ENCODE results near the gene GNAI1. TPM values are rescaled to one million over a fixed set of nuclear protein-coding genes. Genes with fewer than 3 reads are reported as not detected.

GNAI1 gene
- total RNA-seq, 1 donor = 0.73 TPM

DNA sequence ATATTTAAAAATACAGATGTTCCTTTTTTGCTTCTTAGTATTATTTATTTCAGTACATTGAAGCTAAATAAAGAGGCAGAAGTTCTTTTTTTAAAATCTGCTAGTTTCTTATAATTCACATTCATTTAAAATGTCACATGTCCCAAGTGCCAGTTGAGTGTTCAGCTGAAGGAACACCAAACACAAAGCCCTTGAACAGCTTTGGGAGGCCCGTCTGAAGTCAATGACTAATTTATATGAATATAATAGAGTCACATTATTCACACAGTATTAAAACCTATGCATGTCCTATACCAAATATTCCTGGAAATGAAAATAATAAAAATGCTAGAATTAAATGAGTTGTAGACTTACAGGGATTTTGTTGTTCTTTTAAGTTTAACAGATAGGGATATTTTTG lies 70.3 kb downstream of the GNAI1 start:
- Histone ChIP-seq H3K4me3 (ENCODE audit: low read length) (no peak overlapping the region), H3K9me3 (ENCODE audit: low read depth, low read length) (no peaks in the 10 kb centered on the region), H3K27me3 (ENCODE audit: insufficient read depth, low read length) (no peaks in the 10 kb centered on the region), H3K4me1 (ENCODE audit: insufficient read depth, low read length) (no peaks in the 10 kb centered on the region)

DNA sequence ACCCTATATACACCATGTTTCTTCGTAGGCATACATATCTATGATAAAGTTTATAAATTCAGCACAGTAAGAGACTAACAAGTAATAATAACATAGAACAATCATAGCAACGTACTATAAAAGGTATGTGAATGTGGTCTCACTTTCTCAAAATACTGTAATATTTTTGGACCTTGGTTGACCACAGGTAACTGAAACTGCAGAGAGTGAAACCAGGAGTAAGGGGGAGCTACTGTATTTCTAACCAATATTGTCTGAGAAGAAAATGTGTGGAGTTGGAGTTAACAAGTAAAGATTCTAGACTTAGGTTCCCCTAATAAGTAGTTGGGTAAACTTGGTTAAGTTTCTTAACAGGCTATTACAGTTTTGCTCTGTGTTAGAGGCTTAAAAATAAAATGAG lies 72.1 kb downstream of the GNAI1 start:
- no peak overlapping the region for H3K4me3 ChIP-seq (ENCODE audit: low read length)
- H3K9me3 ChIP-seq (ENCODE audit: low read depth, low read length) = no peaks in the 10 kb centered on the region
- H3K27me3 ChIP-seq (ENCODE audit: insufficient read depth, low read length) = no peaks in the 10 kb centered on the region
- H3K4me1 ChIP-seq (ENCODE audit: insufficient read depth, low read length) = no peaks in the 10 kb centered on the region

DNA sequence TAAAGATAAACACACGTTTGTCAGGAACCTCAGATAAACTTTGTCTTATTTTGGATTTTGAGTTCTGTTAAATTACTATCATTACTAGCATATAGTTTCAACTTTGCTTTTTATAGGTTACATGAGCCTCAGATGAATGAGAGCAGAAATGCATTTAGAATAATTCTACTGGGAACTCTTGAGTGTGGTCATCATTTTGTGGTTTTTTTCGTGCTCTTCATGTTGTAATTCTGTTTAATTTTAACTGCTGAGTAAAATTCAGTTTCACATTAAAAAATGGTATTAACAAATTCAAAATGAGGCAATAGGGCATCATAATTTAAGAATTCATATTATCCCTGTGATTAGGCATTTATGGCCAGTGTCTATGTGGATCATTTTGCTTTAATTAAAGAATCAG lies 72.9 kb downstream of the GNAI1 start:
- Histone ChIP-seq H3K4me1 (ENCODE audit: insufficient read depth, low read length) (no peaks in the 10 kb centered on the region), H3K9me3 (ENCODE audit: low read depth, low read length) (no peaks in the 10 kb centered on the region), H3K27me3 (ENCODE audit: insufficient read depth, low read length) (no peaks in the 10 kb centered on the region), H3K4me3 (ENCODE audit: low read length) (no peak overlapping the region)

DNA sequence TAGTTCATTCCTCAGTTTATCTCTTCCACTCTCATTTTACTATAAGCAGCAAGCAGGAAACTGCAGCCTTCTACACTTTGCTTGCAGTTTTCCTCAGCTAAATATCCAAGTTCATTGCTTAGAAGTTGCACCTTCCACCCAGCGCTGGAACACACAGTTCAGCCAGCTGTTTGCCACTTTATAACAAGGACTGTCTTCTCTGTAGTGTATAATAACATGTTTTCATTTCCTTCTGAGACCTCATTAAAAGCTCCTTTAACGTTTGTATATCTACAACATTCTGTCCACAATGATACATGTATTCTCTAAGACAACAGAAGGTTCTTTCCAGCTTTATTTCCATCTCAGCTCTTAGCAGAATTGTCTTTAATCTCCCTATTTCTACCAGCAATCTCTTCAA lies 74.1 kb downstream of the GNAI1 start:
- Histone ChIP-seq H3K9me3 (ENCODE audit: low read depth, low read length) (no peaks in the 10 kb centered on the region), H3K4me3 (ENCODE audit: low read length) (no peak overlapping the region), H3K4me1 (ENCODE audit: insufficient read depth, low read length) (no peaks in the 10 kb centered on the region), H3K27me3 (ENCODE audit: insufficient read depth, low read length) (no peaks in the 10 kb centered on the region)

DNA sequence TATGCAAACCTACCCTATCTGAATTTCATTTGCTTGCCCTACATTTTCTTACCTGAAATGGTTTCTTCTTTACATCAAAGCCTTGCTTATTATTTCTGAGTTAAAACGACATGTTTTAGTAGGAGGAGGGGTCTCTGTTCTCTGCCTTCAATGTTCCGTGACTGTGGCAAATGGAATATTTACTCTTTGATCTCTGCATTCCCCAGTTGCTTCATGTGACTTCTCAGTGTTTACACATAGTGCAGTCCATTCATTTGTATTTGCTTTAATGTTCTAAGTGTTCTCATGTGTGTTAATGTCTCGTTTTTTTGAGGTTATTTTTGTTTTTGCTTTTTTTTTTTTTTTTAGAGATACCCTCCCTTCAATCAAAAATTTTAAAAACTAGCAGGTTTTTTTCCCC lies 75.8 kb downstream of the GNAI1 start:
- no peaks in the 10 kb centered on the region for H3K27me3 ChIP-seq (ENCODE audit: insufficient read depth, low read length)
- no peaks in the 10 kb centered on the region for H3K9me3 ChIP-seq (ENCODE audit: low read depth, low read length)
- H3K4me1 ChIP-seq (ENCODE audit: insufficient read depth, low read length) = no peaks in the 10 kb centered on the region
- no peak overlapping the region for H3K4me3 ChIP-seq (ENCODE audit: low read length)

DNA sequence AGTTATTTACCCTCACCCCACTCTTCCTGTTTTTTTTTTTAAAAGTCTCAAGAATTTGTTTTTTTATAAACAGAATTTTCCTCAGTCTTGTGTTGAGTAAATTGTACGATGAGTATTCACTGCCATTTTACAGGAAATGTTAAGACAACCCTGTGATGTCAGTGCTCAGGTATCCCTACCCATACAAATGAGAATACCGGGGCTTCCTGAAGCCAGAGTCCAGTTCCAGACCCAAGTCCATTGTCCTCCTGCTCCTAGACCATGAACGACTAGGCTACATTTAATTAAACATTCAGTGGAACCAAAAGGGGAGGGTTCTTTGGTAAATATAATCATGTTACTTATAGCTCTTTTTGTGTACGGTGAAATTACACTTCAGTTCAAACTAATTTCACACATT lies 79.2 kb downstream of the GNAI1 start:
- Histone ChIP-seq H3K27me3 (ENCODE audit: insufficient read depth, low read length) (no peaks in the 10 kb centered on the region), H3K4me3 (ENCODE audit: low read length) (no peak overlapping the region), H3K9me3 (ENCODE audit: low read depth, low read length) (no peaks in the 10 kb centered on the region), H3K4me1 (ENCODE audit: insufficient read depth, low read length) (no peaks in the 10 kb centered on the region)

DNA sequence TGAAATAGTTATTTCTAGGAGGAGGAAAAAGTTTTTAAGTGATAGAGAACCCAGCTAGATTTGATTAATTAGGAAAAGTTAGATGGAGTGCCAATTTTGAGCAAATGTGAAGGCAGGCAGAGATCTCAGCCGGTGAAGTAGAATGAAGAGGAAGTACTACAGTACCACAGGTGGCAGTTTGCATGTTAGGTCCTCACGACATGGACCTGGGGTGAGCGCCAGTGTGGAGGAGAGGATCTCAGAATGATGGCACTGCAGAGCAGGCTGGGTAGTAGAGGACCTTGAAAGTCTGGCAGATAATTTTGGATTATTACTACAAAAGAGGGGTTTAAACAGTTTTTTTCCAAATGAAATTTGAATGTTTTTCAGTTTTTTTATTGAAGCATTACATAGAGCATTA lies 81.1 kb downstream of the GNAI1 start:
- H3K4me3 ChIP-seq (ENCODE audit: low read length) = no peak overlapping the region
- no peaks in the 10 kb centered on the region for H3K4me1 ChIP-seq (ENCODE audit: insufficient read depth, low read length)
- H3K9me3 ChIP-seq (ENCODE audit: low read depth, low read length) = no peaks in the 10 kb centered on the region
- no peaks in the 10 kb centered on the region for H3K27me3 ChIP-seq (ENCODE audit: insufficient read depth, low read length)

DNA sequence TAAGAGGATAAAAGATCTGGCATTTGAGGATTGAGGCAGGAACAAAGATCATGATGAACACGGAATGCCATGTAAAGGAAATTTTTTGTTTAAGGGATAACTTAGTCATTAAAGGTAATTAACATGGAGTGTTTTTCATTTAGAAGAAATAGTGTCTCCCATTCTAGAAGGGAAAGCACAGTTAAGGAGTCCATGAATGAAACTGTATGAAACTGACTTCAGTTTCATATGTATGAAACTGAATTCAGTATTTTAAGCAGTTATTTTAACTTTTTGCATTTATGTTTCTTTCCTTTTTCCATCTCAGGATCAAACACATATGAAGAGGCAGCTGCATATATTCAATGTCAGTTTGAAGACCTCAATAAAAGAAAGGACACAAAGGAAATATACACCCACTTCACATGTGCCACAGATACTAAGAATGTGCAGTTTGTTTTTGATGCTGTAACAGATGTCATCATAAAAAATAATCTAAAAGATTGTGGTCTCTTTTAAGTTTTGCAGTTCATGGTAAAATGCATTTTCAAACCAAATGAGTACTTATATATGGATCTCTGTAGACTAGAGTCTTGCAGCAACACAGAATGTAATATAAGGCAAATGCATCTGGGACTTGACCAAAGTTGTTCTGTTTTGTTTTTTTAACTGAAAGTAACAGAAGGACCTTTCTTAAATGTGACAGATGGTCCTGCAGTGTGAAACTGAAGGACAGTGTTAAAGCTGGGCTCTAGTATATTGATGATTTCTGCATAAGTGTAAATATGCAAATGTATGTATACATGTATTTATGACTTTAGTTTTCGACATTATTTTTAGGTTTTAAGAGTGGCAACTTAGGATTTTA lies 82.6 kb downstream of the GNAI1 start:
- H3K4me1 ChIP-seq (ENCODE audit: insufficient read depth, low read length) = no peaks in the 10 kb centered on the region
- H3K27me3 ChIP-seq (ENCODE audit: insufficient read depth, low read length) = no peaks in the 10 kb centered on the region
- H3K4me3 ChIP-seq (ENCODE audit: low read length) = no peak overlapping the region

DNA sequence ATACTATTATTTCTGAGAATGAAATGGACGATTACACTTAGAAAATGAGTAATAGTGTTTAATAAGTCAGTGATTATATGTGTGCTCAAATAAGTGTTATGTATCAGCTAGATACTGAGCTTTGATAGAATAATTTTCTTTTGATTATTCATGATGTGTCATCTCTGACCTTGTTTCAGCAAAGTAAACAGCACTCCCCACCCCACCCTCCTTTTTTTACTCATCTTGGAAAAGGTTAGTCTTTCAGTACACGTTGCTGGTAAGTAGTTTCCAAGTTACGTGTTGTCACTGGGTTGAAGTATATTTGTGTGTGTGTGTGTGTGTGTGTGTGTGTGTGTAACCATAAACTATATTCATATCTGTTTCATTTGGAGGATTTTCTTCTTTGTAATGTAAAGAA lies 84.1 kb downstream of the GNAI1 start:
- Histone ChIP-seq H3K4me3 (ENCODE audit: low read length) (no peak overlapping the region), H3K4me1 (ENCODE audit: insufficient read depth, low read length) (no peaks in the 10 kb centered on the region), H3K27me3 (ENCODE audit: insufficient read depth, low read length) (no peaks in the 10 kb centered on the region), H3K9me3 (ENCODE audit: low read depth, low read length) (no peaks in the 10 kb centered on the region)

More for the DNA sequence above, 82.6 kb downstream of the GNAI1 start:
- H3K9me3 ChIP-seq (ENCODE audit: low read depth, low read length) = no peaks in the 10 kb centered on the region

DNA sequence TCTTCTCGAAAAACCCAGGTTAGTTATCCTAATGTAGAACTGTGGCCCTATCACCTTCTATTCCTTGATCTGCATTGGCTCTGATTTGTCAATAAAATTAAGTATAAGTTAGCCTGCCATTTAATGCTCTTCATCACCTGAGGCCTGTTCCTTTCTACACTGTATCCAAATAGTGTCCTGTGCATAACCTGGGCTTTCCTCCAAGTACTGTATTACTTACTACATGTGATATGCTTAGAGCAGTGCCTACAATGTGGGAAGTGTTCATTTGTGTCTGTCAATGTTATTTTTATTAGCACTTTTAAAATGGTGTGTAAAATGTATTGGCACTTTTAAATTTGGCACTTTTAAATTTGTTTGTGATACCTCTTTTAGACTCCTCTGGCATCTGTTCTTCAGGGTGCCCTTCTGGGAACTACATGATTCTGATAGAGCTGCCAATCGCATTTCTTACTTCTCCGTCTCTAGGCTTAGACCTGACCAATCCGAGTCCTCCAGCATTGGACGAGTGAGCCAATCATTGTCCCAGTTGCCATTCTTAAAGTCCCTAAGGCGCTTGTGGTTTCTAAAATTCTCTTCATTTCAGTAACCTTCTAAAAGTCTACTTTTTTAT lies 85.5 kb downstream of the GNAI1 start:
- no peaks in the 10 kb centered on the region for H3K4me1 ChIP-seq (ENCODE audit: insufficient read depth, low read length)
- H3K9me3 ChIP-seq (ENCODE audit: low read depth, low read length) = no peaks in the 10 kb centered on the region
- H3K4me3 ChIP-seq (ENCODE audit: low read length) = no peak overlapping the region
- H3K27me3 ChIP-seq (ENCODE audit: insufficient read depth, low read length) = no peaks in the 10 kb centered on the region

DNA sequence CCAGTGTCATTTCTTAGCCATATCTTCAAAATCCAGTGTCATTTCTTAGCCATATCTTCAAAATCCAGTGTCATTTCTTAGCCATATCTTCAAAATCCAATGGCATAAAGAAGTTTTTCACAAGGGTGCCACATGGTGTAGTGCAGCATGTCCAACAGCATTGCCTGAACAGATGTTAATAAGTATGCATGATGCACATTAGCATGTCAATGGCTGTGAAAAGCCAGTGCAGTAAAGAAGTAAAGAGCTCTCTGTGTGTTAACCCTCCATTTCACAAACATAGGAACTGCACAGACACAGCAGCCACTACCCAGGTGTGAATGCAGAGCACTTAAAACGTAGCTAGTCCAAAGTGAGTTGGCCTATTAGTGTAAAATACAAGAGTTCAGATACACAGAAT lies 89.8 kb downstream of the GNAI1 start:
- Histone ChIP-seq H3K27me3 (ENCODE audit: insufficient read depth, low read length) (no peaks in the 10 kb centered on the region), H3K4me3 (ENCODE audit: low read length) (no peak overlapping the region), H3K4me1 (ENCODE audit: insufficient read depth, low read length) (no peaks in the 10 kb centered on the region), H3K9me3 (ENCODE audit: low read depth, low read length) (no peaks in the 10 kb centered on the region)

DNA sequence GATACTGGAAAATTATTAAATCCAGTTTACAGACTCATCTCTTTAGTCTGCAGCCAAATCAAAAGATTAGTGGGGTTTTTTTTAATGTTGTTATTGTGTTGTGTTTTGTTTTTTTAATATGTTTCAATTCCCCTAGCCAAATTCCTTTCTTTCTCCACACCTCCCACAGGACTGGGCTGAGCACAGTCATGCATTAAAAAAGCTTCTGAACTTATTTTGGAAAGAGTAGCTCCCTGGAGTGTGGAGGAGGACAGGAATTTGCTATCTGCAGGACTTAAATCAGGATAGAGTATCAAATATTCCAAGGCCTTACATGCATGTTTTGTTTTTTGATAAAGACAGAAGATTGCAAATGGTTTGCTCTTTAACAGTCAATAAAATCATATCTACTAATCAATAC lies 90.7 kb downstream of the GNAI1 start:
- Histone ChIP-seq H3K4me1 (ENCODE audit: insufficient read depth, low read length) (no peaks in the 10 kb centered on the region), H3K27me3 (ENCODE audit: insufficient read depth, low read length) (no peaks in the 10 kb centered on the region), H3K4me3 (ENCODE audit: low read length) (no peak overlapping the region), H3K9me3 (ENCODE audit: low read depth, low read length) (no peaks in the 10 kb centered on the region)

DNA sequence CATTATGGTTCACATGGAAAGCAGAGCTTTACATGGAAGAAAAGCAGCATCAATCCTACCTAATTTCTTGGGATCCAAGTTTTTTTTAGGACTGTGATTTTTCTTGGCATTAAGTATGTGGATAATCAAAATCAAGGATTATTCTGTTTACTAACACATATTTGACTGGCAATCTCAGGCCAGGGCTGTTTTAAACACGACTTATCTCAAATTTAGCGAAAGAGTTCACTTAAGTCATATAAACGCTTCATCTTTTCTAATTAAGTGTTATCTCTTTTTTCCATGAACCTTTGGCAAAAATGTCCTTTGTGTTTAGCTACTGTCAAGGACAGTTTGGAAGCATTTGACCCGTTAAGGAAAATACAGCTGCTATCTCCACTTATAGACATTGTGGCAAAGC lies 92.0 kb downstream of the GNAI1 start:
- no peaks in the 10 kb centered on the region for H3K27me3 ChIP-seq (ENCODE audit: insufficient read depth, low read length)

DNA sequence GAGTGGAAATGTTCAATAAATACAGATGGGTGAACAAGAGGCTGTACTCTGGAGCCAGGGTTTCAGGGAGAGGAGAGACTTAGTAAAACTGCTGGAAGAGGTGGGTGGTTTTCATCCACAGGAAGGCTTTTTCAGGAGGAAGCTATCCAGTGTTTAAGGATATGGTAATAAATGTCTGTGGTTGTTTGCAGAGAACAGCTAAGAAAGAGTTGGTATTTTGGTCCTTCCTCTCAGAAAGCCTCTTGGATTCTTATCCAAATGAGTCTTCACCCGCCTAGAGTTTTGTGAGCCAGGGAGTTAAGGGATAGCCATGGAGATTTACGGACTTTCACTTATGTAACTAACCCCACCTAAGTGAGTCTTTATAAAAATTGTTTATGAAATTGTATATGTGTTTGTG lies 95.7 kb downstream of the GNAI1 start:
- Histone ChIP-seq H3K27me3 (ENCODE audit: insufficient read depth, low read length) (no peaks in the 10 kb centered on the region), H3K4me1 (ENCODE audit: insufficient read depth, low read length) (no peaks in the 10 kb centered on the region), H3K4me3 (ENCODE audit: low read length) (no peak overlapping the region), H3K9me3 (ENCODE audit: low read depth, low read length) (no peaks in the 10 kb centered on the region)

More for the DNA sequence above, 92.0 kb downstream of the GNAI1 start:
- Histone ChIP-seq H3K4me3 (ENCODE audit: low read length) (no peak overlapping the region), H3K9me3 (ENCODE audit: low read depth, low read length) (no peaks in the 10 kb centered on the region), H3K4me1 (ENCODE audit: insufficient read depth, low read length) (no peaks in the 10 kb centered on the region)

DNA sequence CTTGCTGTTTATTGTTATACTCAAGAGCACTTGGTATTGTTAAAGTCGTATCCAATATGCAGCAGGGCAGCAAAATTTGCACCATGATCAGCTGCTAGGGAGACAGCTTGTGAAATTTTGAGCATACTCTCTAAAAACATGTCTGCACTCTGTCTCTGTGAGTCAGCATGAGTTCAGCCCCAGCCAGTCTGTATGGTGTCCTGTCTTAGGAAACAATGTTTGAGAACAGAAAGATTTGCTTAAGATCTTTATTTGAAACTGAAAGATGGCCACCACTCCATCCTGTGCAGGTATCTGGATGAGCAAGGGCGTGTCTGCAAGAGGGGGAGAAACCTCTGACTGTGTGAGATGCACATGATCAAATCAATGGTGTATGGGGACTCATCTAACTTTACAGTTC lies 97.1 kb downstream of the GNAI1 start:
- no peaks in the 10 kb centered on the region for H3K4me1 ChIP-seq (ENCODE audit: insufficient read depth, low read length)
- no peak overlapping the region for H3K4me3 ChIP-seq (ENCODE audit: low read length)
- no peaks in the 10 kb centered on the region for H3K9me3 ChIP-seq (ENCODE audit: low read depth, low read length)
- H3K27me3 ChIP-seq (ENCODE audit: insufficient read depth, low read length) = no peaks in the 10 kb centered on the region

Data from mononuclear cell (primary cell).